UCSD-AML1 (cell line): ENCODE measurements around the gene LAMB1.

Experiments
- DNase-seq: peaks from one replicate; lab custom pipeline; 2025; ENCODE audit not compliant: unreplicated experiment; lab: John Stamatoyannopoulos, UW

The LAMB1 gene

DNA sequence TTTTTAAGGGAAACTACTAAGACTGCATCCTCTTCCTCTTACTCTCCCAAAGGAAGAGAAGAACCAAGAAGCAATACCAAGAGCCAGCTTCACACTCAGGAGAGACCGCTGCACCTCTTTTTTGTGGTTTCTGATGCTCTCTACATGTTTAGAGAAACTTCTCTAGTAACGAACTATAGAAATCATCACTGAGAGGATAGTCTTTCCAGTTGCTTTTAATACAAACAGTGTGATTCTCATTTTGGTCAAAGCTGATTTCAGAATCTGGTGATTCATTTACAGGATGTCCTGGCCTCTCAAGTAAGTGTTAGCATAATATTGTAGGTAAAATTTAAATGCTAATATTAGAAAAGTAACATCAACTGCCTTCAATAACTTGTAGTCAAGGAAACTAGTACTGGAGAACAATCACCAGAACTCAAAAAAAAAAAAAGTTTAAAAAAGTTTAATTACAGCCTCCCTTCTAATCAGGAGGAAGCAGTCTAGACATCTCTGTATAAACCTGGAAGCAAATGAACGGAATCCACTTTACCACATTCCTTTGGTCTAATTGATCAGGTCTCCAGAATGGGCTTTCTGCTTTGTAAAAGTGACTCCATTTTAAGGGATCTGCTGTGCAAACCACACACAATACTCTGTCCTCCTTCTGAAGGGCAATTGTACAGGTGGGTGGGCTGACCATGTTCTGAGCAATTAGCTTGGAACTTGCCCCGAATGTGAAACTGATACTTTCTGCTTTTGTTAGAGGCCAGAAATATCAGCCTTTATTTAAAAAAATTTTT is 3.0 kb downstream of the LAMB1 start:
- no peak for DNase-seq

- no peak for DNase-seq
Measured at GRCh38 chr7:107998660-107999480, 4.1 kb downstream of the LAMB1 start.

DNA sequence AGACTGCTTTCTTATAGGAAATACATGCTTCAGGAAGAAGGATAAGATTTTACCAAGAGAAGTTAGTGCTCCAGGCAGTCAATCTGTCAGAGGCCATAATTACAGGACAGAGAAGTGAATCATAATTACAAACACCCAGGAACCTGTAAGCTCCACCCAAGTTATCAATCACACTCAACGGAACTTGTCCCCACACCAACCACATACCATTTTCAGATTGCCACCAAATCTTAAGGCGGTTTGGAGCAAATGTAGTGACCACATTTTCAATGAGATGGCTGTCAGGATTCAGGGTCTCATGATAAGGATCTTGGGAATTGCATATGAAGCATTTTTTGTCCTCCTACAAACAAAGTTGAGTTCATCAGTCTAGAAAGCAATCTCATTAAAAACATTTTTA is 4.8 kb downstream of the LAMB1 start:
- DNase-seq, result no peak

GRCh38 chr7:107996072-107996882 is 6.7 kb downstream of the LAMB1 start:
- DNase-seq, result no peak

- DNase-seq, result no peak
Measured at GRCh38 chr7:107995184-107996071, 7.5 kb downstream of the LAMB1 start.

DNA sequence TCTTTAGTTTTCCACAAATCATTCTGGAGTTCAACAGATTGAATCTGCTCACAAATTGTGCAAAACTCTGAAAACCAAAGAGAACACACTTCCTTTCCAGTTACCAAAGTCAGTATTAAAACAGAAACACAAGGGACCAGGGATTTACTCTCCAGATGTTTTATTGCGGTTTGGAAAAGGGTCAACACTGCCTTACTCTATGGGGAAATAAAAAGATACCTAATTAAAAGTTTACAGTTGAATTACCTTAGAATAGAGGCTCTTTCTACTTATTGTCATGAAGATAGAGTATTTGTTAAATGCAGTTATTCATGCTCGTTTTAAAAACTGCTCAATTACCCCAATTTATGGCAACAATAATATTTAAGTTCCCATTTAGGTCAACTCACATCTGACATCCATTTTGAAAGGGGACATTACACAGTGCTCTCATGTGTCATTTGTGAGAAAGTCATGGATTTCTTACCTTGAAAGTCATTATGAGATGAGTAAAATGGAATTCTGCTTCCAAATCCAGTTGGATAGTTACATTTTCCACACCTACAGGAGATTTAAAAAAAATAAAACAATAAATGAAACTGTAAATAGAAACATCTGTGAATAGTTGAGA is 8.4 kb downstream of the LAMB1 start:
- DNase-seq, result no peak

- no peak for DNase-seq
Measured at GRCh38 chr7:107993891-107994291, 9.1 kb downstream of the LAMB1 start.

GRCh38 chr7:107989618-107990373 is 13.2 kb downstream of the LAMB1 start:
- DNase-seq, result no peak

DNA sequence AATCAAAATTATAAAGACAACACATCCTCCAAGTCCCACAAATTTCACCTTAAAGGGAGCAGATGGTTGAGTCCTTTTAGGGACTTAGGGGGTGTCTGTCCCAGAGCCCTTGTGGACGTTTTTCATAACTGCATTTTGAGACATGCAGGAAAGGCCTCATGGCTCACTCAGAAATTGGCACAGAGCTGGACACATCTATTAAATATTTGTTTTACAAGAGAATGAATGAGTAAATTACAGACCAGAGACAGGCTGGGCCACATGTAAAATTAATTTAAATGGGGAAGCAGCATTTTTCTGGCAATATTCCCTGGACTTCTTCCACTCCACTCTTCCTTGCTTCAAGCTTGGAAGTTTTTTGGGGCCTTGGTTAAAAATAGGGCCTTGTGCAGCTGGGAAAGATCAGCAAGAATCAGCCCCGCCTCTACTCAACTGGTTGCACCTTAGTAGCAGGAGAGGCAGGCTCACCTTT is 20.0 kb downstream of the LAMB1 start:
- no peak for DNase-seq

- no peak for DNase-seq
Measured at GRCh38 chr7:107982042-107982840, 20.7 kb downstream of the LAMB1 start.

DNA sequence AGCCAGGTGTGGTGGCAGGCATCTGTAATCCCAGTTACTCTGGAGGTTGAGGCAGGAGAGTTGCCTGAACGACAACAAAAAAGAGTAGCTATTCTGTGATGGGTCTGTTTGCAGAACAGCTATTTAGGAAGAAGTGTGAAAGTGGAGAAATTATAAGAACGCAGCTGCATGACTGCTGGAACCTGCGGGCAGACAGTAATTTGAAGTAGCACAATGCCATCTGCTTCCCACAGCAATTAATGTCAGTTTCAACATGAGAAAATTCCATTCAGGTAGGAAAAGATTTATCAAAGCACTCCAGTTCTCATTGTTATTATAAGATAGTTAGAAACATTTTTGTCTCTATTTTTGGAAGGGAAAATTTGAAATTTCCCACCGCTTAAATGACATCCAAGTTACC is 21.5 kb downstream of the LAMB1 start:
- DNase-seq, result no peak

GRCh38 chr7:107980671-107981190 is 22.2 kb downstream of the LAMB1 start:
- no peak for DNase-seq

GRCh38 chr7:107980171-107980570 is 22.8 kb downstream of the LAMB1 start:
- DNase-seq, result no peak

GRCh38 chr7:107978815-107979408 is 24.0 kb downstream of the LAMB1 start:
- DNase-seq, result no peak

- no peak for DNase-seq
Measured at GRCh38 chr7:107977048-107977447, 25.9 kb downstream of the LAMB1 start.

DNA sequence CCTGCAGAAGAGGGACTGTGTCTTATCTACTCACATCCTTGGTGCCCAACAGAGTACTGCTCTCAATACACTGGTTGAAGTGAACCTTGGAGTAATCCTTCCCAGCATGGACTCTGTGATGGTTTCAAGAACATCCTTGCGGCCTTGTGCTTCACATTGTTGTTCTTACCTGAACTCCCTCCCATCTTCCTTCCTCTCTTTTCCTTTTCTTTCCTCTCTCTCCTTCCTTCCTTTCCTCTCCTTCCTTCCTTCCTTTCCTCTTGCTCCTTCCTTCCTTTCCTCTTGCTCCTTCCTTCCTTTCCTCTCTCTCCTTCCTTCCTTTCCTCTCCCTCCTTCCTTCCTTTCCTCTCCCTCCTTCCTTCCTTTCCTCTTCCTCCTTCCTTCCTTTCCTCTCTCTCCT is 26.3 kb downstream of the LAMB1 start:
- DNase-seq, result no peak

GRCh38 chr7:107975394-107976013 is 27.5 kb downstream of the LAMB1 start:
- DNase-seq, result no peak
